ENCODE results near the gene MANSC4.
A peak's percentile ranks its signal among the peaks of the same experiment; 100 is the strongest.

MANSC4 gene

GRCh38 chr12:27779920-27780611, at the start of gene MANSC4, which contains the start of gene KLHL42:
Gene MANSC4 (minus strand): TSS chr12:27780236. CDS start chr12:27771276, 8,960 bp downstream.
Gene KLHL42 (plus strand): TSS chr12:27780233. CDS start chr12:27780331, 98 bp downstream.
- no peak for DNase-seq

DNA sequence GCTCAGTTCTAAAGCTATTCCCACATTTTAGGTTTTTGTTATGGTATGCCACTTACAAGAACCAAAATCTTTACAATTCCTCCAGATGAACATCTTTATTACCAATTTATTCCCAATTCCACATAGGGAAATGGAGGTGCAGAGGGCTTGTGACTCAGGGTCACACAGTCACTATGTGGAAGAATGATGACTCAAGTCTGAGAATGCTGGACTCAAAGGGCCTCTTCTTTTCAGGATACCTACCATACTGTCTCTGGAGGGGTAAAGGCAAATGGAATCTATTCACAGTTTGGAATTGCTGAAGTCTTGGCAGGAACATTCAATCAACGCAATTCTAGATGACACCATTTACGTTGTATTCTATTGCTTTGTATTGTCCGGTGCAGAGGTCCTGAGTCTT, 48.2 kb upstream of the MANSC4 start:
- no peak for DNase-seq

GRCh38 chr12:27826076-27826475, 46.0 kb upstream of the MANSC4 start:
- DNase-seq, result no peak

DNA sequence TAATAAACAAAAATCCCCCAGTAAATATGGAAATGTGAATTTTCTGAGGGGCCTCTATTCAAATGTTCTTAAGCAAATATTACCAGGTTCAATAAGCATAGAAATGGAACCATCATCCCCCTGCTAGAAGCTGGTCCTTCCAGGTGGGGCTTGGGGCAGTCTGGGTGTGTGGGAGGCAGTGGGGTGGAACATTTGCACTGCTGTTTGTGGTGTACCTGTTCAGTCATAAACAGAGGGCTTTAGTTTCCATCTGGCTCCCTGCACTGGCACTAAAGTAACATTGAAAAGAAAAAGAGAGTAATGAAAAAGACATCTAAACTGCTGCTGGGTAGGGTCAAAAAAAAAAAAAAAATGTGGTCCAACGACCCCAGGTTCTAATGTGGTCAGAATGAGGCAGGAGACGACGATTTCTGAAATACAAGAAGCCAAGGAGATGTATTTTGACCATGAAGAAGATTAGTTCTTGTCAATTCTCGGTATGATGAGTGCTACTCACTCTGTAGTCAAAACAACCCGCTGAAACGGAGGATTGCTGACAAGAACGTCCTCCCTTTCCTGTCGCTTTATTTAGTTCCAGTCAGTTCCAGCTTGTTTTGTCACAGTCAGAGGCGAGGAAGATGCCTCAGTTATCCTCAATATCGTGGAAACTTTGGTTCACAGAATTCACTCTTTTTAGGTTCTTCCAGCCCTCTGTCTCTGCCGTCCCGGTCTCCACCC, 44.2 kb upstream of the MANSC4 start:
- no peak for DNase-seq

GRCh38 chr12:27823038-27823437, 43.0 kb upstream of the MANSC4 start:
- DNase-seq, result no peak

DNA sequence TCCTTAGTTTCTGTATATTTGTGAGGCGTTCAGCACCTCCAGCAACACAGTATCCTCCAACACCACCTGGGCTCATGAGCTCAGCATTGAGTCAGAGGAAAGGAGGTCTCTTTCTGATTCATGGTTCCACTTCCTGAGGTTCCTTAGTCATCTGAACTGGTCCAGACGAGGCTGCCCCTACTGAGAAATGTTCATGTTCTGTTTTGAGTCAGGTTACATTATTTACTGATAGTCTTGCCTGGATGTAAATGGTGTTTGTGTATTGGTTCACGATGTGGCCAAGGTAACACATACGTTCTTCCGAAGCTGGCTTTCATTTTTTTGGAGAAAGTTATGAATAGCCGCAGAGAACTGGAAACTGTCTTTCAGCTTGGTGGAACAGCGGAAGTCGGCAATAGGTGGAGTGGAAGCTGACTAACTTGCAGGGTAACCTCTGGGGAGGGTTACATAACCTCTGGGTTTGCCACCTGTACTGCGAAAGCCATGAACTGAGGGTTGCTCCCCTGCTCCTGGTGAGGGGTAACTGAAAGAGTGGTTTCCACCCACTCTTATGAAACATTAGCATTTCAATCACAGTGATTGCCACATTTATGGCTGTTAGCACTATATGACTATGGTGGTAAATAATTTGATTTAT, 42.2 kb upstream of the MANSC4 start:
- DNase-seq, result no peak

DNA sequence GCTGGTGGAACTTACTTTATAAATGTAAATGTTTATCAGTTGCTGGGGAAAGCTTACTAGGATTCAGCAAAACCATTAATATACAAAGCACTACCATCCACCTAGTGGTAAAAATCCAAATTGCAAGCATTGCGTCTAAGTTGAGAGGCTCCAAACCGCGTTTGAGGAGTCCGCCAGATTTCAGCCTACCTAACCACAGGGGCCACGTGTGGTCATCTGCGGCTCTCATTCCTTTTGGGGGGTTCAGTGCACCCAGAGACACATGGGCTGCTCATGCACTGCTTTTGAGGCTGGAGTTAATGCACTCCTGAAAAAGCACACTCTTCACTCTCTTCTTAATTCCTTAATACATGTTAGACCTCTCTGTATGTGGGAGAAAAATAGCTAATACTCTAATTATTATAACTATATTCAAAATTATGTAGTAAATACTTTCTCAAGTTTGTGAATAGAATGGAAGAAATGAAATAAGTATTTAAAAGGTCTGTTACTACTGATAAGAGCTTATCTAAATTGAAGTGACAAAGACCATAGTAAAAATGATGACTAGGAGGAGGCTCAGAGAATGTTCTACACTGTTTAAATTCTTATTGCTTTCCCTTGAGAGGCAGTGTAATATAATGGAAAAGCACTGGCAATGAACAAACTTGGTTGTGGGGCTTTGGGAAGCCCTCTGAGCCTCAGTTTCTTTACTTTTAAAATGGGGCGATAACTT, 41.4 kb upstream of the MANSC4 start:
- DNase-seq, result peak; percentile 75

GRCh38 chr12:27820564-27820963, 40.5 kb upstream of the MANSC4 start:
- DNase-seq, result no peak

- DNase-seq, result peak; percentile 89
Observed at GRCh38 chr12:27818401-27818918, 38.4 kb upstream of the MANSC4 start.

DNA sequence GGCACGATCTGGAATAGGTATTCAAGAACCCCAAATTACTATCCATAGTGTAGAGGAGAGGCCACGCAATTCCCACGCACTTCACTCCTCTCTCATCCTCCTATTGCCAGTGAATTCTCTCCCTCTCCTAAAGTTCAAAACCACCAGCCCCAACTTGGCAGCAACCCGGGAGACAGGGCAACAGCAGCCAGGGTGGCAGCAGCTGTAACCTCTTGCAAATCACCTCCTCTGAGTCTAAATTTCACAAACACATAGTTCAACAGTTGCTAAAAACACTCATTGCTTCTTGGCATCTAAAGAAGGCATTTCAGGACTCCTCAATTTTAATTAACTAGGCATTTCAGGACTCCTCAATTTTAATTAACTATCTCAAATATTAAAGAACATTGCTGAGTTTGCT, 37.7 kb upstream of the MANSC4 start:
- DNase-seq, result no peak

DNA sequence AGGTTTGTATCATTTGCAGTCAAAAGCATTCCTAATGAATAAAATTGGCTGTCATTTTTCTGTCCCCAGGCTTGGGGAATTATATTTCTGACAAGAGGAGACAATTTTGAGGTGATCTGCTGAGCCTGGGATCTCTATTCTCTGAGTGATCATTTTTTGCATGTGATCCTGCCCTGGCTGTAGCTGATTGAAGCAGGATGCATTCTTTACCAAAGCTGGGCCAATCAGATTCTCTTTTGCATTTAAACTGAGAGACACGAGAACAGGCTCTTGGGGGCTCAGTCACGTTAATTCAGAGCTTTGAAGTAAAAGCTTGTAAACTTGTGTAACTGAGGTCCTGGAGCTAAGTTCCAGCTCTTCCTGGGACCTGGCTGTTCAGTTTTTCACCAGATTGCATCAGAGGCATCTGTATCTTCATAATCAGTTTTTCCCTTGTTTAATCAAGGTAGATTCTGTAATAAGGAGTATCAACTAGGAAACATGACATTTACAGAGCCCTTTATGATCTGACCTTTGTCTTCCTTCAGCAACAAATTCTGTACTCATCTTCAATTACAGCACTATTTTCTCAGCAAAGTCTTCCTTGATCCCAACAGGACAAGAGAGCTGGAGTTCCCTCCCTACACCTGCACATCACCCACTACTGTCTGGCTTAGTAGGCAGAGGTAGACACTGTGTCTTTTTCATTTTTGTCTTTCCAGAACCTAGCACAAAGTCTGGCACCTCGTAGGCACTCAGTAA, 35.0 kb upstream of the MANSC4 start:
- DNase-seq, result no peak

- no peak for DNase-seq
Observed at GRCh38 chr12:27814411-27814810, 34.4 kb upstream of the MANSC4 start.

- DNase-seq, result no peak
Observed at GRCh38 chr12:27812502-27812901, 32.5 kb upstream of the MANSC4 start.

- no peak for DNase-seq
Observed at GRCh38 chr12:27810756-27811155, 30.7 kb upstream of the MANSC4 start.

DNA sequence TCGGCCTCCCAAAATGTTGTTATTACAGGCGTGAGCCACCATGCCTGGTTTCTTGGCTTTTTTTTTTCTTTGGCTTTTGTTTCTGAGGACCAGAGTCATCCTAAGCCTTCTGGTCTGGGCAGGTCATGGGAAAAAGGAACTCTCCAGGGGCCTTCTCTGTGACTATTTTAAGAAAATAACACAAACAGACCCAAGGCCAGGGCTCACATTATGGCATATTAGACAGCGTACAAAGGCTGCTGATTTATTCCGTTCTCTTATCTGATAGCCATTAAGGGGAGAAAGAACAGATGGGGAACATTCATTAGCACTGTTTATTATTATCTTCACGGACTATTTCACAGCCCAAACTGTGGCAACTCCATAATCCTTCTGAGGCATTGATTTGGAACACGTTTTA, 28.8 kb upstream of the MANSC4 start:
- no peak for DNase-seq

DNA sequence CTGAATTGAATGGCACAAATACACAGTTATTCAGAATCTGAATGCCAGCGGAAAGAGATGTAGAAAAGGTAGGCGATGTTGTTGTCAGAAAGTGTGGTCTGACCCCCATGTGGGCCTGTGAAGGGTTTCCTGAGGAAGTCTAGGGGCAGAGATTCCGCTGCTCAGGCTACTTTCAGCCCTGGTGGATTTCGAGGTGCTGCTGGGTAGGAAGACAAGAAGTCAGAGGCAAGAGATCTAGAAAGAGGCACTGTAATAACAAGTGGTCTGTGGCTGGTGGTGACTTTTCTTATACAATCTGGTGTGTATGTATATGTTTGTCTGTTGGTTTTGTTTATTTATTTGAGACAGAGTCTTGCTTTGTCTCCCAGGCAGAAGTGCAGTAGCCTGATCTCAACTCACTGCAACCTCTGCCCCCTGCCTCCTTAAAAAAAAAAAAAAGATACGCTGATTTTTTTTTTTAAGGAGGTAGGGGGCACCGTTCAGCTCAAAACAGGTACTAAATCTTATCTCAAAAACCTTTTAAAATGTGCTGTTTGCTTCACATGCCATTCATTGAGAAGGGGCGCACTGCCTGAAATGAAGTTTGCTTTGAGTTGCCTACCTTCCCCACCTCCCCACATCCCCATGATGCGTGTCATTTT, 27.1 kb upstream of the MANSC4 start:
- DNase-seq, result no peak

DNA sequence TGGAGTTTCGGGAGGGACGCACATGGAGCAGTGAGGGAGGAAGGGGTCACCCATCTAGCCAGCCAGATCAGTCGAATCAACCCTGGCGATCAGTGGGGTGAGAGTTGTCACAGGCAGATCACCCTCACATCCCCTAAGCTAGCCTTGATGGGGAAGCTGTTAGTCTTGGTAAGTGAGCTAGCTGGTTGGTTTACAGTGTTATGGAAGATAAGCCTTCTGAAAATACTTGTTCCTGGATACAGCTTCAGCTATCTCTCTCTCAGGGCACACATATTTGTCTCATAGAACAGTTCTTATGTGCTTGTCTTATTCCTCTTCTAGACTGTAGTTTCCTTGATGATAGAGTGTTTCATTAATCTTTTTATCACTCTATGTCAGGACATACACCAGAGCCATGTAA, 26.2 kb upstream of the MANSC4 start:
- no peak for DNase-seq

DNA sequence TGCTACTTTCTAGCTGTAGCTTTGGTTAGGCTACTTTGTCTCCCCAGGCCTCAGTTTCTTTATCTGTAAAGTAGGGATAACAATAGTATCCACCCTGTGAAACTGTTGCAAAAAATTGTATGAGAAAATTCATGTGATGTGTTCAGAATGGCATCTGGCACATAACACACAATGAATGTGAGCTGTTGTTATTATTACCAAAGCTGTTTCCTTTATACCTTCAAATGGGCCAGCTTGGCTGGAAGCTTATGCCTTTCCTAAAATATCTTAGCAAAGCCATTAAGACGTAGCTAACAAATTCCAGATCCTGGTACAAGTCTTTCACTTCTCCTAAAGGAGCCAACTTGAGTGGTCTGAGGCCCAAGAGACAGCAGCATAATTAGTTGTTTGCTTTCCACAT, 25.2 kb upstream of the MANSC4 start:
- DNase-seq, result no peak

GRCh38 chr12:27802936-27803335, 22.9 kb upstream of the MANSC4 start:
- no peak for DNase-seq

DNA sequence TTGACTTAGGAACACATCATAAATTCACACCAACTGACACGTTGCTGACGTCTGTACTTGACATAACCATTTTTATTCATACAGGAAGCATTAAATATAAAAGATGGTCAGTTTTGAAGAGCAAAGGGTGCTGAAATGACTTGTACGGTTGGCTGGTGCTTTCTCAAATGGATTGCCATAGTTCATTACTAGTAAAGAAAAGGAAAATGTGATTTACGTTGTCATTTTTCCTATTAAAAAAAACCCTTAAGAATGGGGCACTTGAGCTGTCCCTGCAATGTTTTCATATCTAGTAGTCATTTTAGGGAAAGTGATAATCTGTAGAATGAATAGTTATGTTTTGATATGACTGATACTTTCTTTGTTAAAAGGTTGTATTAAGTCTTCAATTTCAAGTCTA, 22.5 kb upstream of the MANSC4 start:
- peak; percentile 72 for DNase-seq

- DNase-seq, result no peak
Observed at GRCh38 chr12:27801630-27802029, 21.6 kb upstream of the MANSC4 start.

DNA sequence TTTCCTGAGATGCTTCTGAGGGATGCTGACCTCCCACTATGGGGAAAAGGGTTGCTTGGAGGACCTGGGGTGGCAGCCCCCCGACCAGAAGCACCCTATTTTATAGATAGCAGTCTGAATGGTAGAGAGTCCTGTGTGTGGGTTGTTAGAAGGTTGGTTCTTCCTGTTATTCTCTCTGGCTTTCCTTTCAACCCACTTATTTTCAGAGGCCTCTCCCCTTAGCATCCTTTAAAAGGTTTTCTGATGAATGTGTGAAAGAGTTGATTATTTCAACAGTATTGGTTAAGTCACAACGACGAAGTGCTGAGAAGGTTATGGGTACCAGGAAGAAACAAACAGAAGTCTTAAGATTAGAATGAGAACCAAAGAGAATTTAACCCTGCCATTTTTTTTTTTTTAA, 20.8 kb upstream of the MANSC4 start:
- no peak for DNase-seq

All from SHP77 treated with DMSO at 0.1 percent for 48 hours (cell line).